Left lung (tissue), 10 donors: Measurements from ENCODE around the gene LIN28A. TPM values are rescaled to one million over a fixed set of nuclear protein-coding genes. Genes with fewer than 3 reads are reported as not detected.

Source experiments
- ATAC-seq: fragments of 200-7000 bp; cut with Tn5 transposase; one replicate; pipeline ENCODE4 v1.9.1; 2020; ENCODE audit warnings: moderate library complexity
- DNase-seq, 4 donors: peaks; one replicate each; pipeline ENCODE4 v3.0.0-alpha.2; 2013 to 2020
- H3K27ac ChIP-seq, 2 donors: fragments of 200-600 bp; sonication (generic) in 1 of 2; one replicate each; pipeline versions ENCODE4 v1.5.0 to v1.8.0; 2020 to 2021
- H3K27me3 ChIP-seq, 2 donors: fragments of 200-600 bp; sonication (generic) in 1 of 2; one replicate each; pipeline versions ENCODE4 v1.5.0 to v1.8.0; 2020 to 2021
- H3K36me3 ChIP-seq, 2 donors: fragments of 200-600 bp; sonication (generic) in 1 of 2; one replicate each; pipeline versions ENCODE4 v1.5.0 to v1.8.0; 2020 to 2021
- H3K4me1 ChIP-seq, 2 donors: fragments of 200-600 bp; one replicate each; pipeline ENCODE4 v1.8.0; 2021
- H3K4me3 ChIP-seq, 2 donors: fragments of 200-600 bp; sonication (generic) in 1 of 2; one replicate each; pipeline versions ENCODE4 v1.5.0 to v1.8.0; 2020 to 2021; ENCODE audit warnings: mild to moderate bottlenecking in 1 of 2
- H3K9me3 ChIP-seq, 2 donors: fragments of 200-600 bp; sonication (generic) in 1 of 2; one replicate each; pipeline versions ENCODE4 v1.5.0 to v1.8.0; 2020 to 2021
- CTCF ChIP-seq, 2 donors: fragments of 200-600 bp; sonication (generic) in 1 of 2; IDR thresholded peaks; one replicate each; pipeline versions ENCODE4 v1.5.0 to v1.8.0; 2021; ENCODE audit warnings: antibody characterized with exemption in 2 of 2
- intact Hi-C, 2 donors: fragments of 100-400 bp; cut with DNase I; formaldehyde crosslinking; loops; one replicate each; pipeline versions ENCODE4 v1.11.2 to v1.14.2; 2022
- polyA plus RNA-seq, 6 donors: library from polyadenylated mRNA; unstranded; fragments of 120-200 nt; gene quantifications; one replicate each; pipeline ENCODE4 v1.2.1, GENCODE V29; 2013; ENCODE audit not compliant: insufficient read length in 6 of 6
- total RNA-seq, 2 donors: library from RNA; stranded (reverse); fragmentation: NEBNext Ultra II Directional; extraction: Animal tissue kit (Norgen Biotek cat#: 25700); gene quantifications; one replicate each; pipeline ENCODE4 v1.2.1, GENCODE V29; 2021
- donor health status: DM: no; HTN: yes; CAD: no.
- donor health status: DM: no; HTN: no; CAD: no.

LIN28A gene
- total and polyA plus RNA-seq, 8 donors = 0.06 to 0.11 (median 0.10) TPM; not detected in 2

- DNase-seq = no peak
- TF ChIP-seq CTCF (IDR thresholded peaks at IDR 0.05) = no peak
- no peaks in the 10 kb centered on the region for H3K27me3 ChIP-seq
- H3K4me1 ChIP-seq = peaks cover 5 to 19% of the 10 kb centered on the region in 2 donors
- intact Hi-C loops = no loop called here
- H3K9me3 ChIP-seq = no peaks in the 10 kb centered on the region
- no peak overlapping the region for H3K4me3 ChIP-seq
- ATAC-seq = no peak
- H3K27ac ChIP-seq = no peak overlapping the region
- H3K36me3 ChIP-seq = peaks cover 3 to 47% of the 10 kb centered on the region in 2 donors
Measured at GRCh38 chr1:26478159-26478558, 67.5 kb downstream of the LIN28A start.

- H3K27ac ChIP-seq = no peak overlapping the region
- ATAC-seq (no peak), DNase-seq (no peak)
- no peaks in the 10 kb centered on the region for H3K9me3 ChIP-seq
- no peak overlapping the region for H3K4me3 ChIP-seq
- intact Hi-C loops = no loop called here
- peaks cover 2 to 42% of the 10 kb centered on the region in 2 donors for H3K36me3 ChIP-seq
- H3K27me3 ChIP-seq = no peaks in the 10 kb centered on the region
- H3K4me1 ChIP-seq = peaks cover 4 to 10% of the 10 kb centered on the region in 2 donors
- TF ChIP-seq CTCF (IDR thresholded peaks at IDR 0.05) = no peak
Measured at GRCh38 chr1:26478988-26479387, 68.4 kb downstream of the LIN28A start.

Other genes starting within 250 kb of the LIN28A start
- not detected for gene C1orf232, start 241.9 kb upstream of the LIN28A start, total RNA-seq
- not detected for gene C1orf232, start 241.9 kb upstream of the LIN28A start, polyA plus RNA-seq
- 10 to 100 TPM; 23.2 to 32.2 TPM for gene ZNF593, start 240.9 kb upstream of the LIN28A start, total RNA-seq
- 10 to 100 TPM in 5 of 6 donors, 1 to 10 TPM in 1; 8.7 to 18.1 (median 13.7) TPM for gene ZNF593, start 240.9 kb upstream of the LIN28A start, polyA plus RNA-seq
- not detected for gene ZNF593OS, start 239.0 kb upstream of the LIN28A start, total RNA-seq
- 1 to 10 TPM; 1.0 to 3.2 (median 1.2) TPM for gene ZNF593OS, start 239.0 kb upstream of the LIN28A start, polyA plus RNA-seq
- gene CNKSR1, start 233.3 kb upstream of the LIN28A start, total RNA-seq = 10 to 100 TPM; 17.2 to 32.9 TPM
- 10 to 100 TPM; 15.8 to 25.5 (median 22.5) TPM for gene CNKSR1, start 233.3 kb upstream of the LIN28A start, polyA plus RNA-seq
- not detected for gene CATSPER4, start 220.2 kb upstream of the LIN28A start, total RNA-seq
- under 1 TPM in 2 of 6 donors, not detected in 4; 0.11 to 0.13 TPM for gene CATSPER4, start 220.2 kb upstream of the LIN28A start, polyA plus RNA-seq
- gene CEP85, start 176.6 kb upstream of the LIN28A start, total RNA-seq = 10 to 100 TPM; 12.1 to 13.6 TPM
- 10 to 100 TPM; 20.8 to 24.8 (median 21.7) TPM for gene CEP85, start 176.6 kb upstream of the LIN28A start, polyA plus RNA-seq
- 100 to 1,000 TPM; 210 to 347 TPM for gene SH3BGRL3, start 130.7 kb upstream of the LIN28A start, total RNA-seq
- 100 to 1,000 TPM in 4 of 6 donors, 10 to 100 TPM in 2; 90.4 to 120 (median 106) TPM for gene SH3BGRL3, start 130.7 kb upstream of the LIN28A start, polyA plus RNA-seq
- 10 to 100 TPM; 24.0 to 43.1 TPM for gene UBXN11, start 104.2 kb upstream of the LIN28A start, total RNA-seq
- gene UBXN11, start 104.2 kb upstream of the LIN28A start, polyA plus RNA-seq = 10 to 100 TPM; 23.0 to 29.7 (median 26.1) TPM
- 100 to 1,000 TPM in 1 of 2 donors, 10 to 100 TPM in 1; 96.7 to 170 TPM for gene CD52, start 92.9 kb upstream of the LIN28A start, total RNA-seq
- gene CD52, start 92.9 kb upstream of the LIN28A start, polyA plus RNA-seq = 1 to 10 TPM; 2.6 to 6.4 (median 5.8) TPM
- 1 to 10 TPM; 2.0 to 7.6 TPM for gene CRYBG2, start 56.7 kb upstream of the LIN28A start, total RNA-seq
- gene CRYBG2, start 56.7 kb upstream of the LIN28A start, polyA plus RNA-seq = 1 to 10 TPM in 5 of 6 donors, under 1 TPM in 1; 0.94 to 2.4 (median 1.4) TPM
- gene ZNF683, start 38.1 kb upstream of the LIN28A start, total RNA-seq = under 1 TPM; 0.47 to 0.86 TPM
- under 1 TPM in 5 of 6 donors, not detected in 1; 0.09 to 0.22 (median 0.18) TPM for gene ZNF683, start 38.1 kb upstream of the LIN28A start, polyA plus RNA-seq
- 10 to 100 TPM; 49.6 to 56.0 TPM for gene DHDDS, start 21.5 kb downstream of the LIN28A start, total RNA-seq
- gene DHDDS, start 21.5 kb downstream of the LIN28A start, polyA plus RNA-seq = 10 to 100 TPM; 34.5 to 39.0 (median 35.3) TPM
- gene HMGN2, start 61.6 kb downstream of the LIN28A start, total RNA-seq = 100 to 1,000 TPM; 266 to 355 TPM
- gene HMGN2, start 61.6 kb downstream of the LIN28A start, polyA plus RNA-seq = 1,000 to 10,000 TPM; 1,030 to 1,494 (median 1,162) TPM
- 100 to 1,000 TPM in 1 of 2 donors, 10 to 100 TPM in 1; 85.6 to 104 TPM for gene RPS6KA1, start 118.9 kb downstream of the LIN28A start, total RNA-seq
- 10 to 100 TPM; 19.9 to 27.1 (median 24.5) TPM for gene RPS6KA1, start 118.9 kb downstream of the LIN28A start, polyA plus RNA-seq